GM21737 (cell line): Measurements from ENCODE around the gene PPP1R3G.
"Not testable (repeated sequence)": the region's sequence is repeated elsewhere in the genome, so short reads cannot be mapped to it uniquely, and the experiment has no call there.

Source experiments
- ATAC-seq: cut with Tn5 transposase; IDR thresholded peaks from one replicate; pipeline ENCODE4 v1.9.1; 2021; ENCODE audit warnings: mild to moderate bottlenecking, moderate library complexity; ENCODE audit not compliant: unreplicated experiment

Gene PPP1R3G

GRCh38 chr6:5116243-5116991 is 31.3 kb downstream of the PPP1R3G start:
- no peak for ATAC-seq

GRCh38 chr6:5119090-5119951 is 34.2 kb downstream of the PPP1R3G start:
- no peak for ATAC-seq

- no peak for ATAC-seq
Measured at GRCh38 chr6:5120011-5120410, 34.9 kb downstream of the PPP1R3G start.

GRCh38 chr6:5120543-5120942 is 35.4 kb downstream of the PPP1R3G start:
- not testable (repeated sequence) for ATAC-seq

- ATAC-seq, result no peak
Measured at GRCh38 chr6:5121479-5121878, 36.3 kb downstream of the PPP1R3G start.

GRCh38 chr6:5121956-5122355 is 36.8 kb downstream of the PPP1R3G start:
- no peak for ATAC-seq

- ATAC-seq, result no peak
Measured at GRCh38 chr6:5122504-5123112, 37.5 kb downstream of the PPP1R3G start.

- ATAC-seq, result no peak
Measured at GRCh38 chr6:5123296-5124143, 38.4 kb downstream of the PPP1R3G start.

- no peak for ATAC-seq
Measured at GRCh38 chr6:5124526-5124925, 39.4 kb downstream of the PPP1R3G start.

GRCh38 chr6:5125152-5126006 is 40.2 kb downstream of the PPP1R3G start:
- no peak for ATAC-seq

GRCh38 chr6:5126214-5126613 is 41.1 kb downstream of the PPP1R3G start:
- ATAC-seq, result no peak

- no peak for ATAC-seq
Measured at GRCh38 chr6:5127106-5127687, 42.1 kb downstream of the PPP1R3G start.

- no peak for ATAC-seq
Measured at GRCh38 chr6:5128351-5128750, 43.2 kb downstream of the PPP1R3G start.

- ATAC-seq, result no peak
Measured at GRCh38 chr6:5130135-5130866, 45.2 kb downstream of the PPP1R3G start.

- peak; percentile 93 for ATAC-seq
Measured at GRCh38 chr6:5132731-5133130, 47.6 kb downstream of the PPP1R3G start.

GRCh38 chr6:5133943-5134342 is 48.8 kb downstream of the PPP1R3G start:
- ATAC-seq, result no peak

- no peak for ATAC-seq
Measured at GRCh38 chr6:5135788-5136376, 50.7 kb downstream of the PPP1R3G start.

GRCh38 chr6:5136851-5137250 is 51.7 kb downstream of the PPP1R3G start:
- no peak for ATAC-seq
